A549 (cell line): ENCODE data around the gene SOX6.

Source experiments
- NPAS2 ChIP-seq: fragments of 250-450 bp; sonication (Bioruptor Pico); IDR thresholded peaks from 2 replicates; pipeline ENCODE4 v1.8.0; 2022; ENCODE audit warnings: mild to moderate bottlenecking, moderate library complexity, borderline replicate concordance
- USF2 ChIP-seq: fragments of 450-650 bp; IDR thresholded peaks from 2 replicates; pipeline ENCODE4 v1.6.1; 2014; ENCODE audit warnings: antibody characterized with exemption

- TF ChIP-seq NPAS2 (CRISPR knock-in tag) (no peak), USF2 (no peak)
These were observed 348.8 kb downstream of the SOX6 start for GRCh38 chr11:16007514-16007913.
